D721Med (cell line): ENCODE data around the gene TXNDC8.
"Not testable (repeated sequence)": the region's sequence is repeated elsewhere in the genome, so short reads cannot be mapped to it uniquely, and the experiment has no call there.

ENCODE experiments used
- DNase-seq: peaks from one replicate; pipeline ENCODE4 v3.0.0; 2011; ENCODE audit warnings: low spot score; ENCODE audit not compliant: insufficient read length
- FAIRE-seq: peaks from 2 replicates; lab custom pipeline; 2011; peaks lifted over from hg19 to GRCh38; lab: Jason Lieb, UNC
- TF ChIP-seq, protein P1 (sequence below): IDR thresholded peaks from 2 replicates; pipeline ENCODE4 v1.5.1; 2012; ENCODE audit warnings: mild to moderate bottlenecking, control low read depth; ENCODE audit not compliant: insufficient read depth; ENCODE audit errors: missing control alignments

TXNDC8 gene

GRCh38 chr9:110337727-110338126 lies at the start of gene TXNDC8:
TSS of gene TXNDC8 (minus strand) at chr9:110337863.
- FAIRE-seq (no peak), DNase-seq (no peak)
- TF ChIP-seq, protein P1, sequence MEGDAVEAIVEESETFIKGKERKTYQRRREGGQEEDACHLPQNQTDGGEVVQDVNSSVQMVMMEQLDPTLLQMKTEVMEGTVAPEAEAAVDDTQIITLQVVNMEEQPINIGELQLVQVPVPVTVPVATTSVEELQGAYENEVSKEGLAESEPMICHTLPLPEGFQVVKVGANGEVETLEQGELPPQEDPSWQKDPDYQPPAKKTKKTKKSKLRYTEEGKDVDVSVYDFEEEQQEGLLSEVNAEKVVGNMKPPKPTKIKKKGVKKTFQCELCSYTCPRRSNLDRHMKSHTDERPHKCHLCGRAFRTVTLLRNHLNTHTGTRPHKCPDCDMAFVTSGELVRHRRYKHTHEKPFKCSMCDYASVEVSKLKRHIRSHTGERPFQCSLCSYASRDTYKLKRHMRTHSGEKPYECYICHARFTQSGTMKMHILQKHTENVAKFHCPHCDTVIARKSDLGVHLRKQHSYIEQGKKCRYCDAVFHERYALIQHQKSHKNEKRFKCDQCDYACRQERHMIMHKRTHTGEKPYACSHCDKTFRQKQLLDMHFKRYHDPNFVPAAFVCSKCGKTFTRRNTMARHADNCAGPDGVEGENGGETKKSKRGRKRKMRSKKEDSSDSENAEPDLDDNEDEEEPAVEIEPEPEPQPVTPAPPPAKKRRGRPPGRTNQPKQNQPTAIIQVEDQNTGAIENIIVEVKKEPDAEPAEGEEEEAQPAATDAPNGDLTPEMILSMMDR = no peak

DNA sequence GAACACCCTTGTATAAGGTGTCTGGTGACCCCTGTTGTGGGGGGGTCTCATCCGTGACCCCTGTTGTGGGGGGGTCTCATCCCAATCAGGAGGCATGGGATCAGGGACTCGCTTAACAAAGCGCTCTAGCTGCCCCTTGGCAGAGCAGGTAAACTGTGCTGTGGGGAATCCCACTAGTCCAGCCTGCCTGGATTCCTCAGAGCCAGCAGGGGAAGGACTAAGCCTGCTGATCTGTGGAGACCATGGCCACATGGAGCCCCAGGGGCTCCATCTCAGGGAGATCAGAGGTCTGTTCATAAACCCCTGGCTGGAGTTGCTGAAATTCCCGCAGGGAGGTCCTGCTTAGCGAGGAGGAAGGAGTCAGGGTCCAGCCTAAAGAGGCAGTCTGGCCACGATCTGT lies 45.8 kb upstream of the TXNDC8 start:
- no peak for DNase-seq
- TF ChIP-seq, protein P1 = no peak
- FAIRE-seq = no peak

GRCh38 chr9:110382731-110383130 lies 45.1 kb upstream of the TXNDC8 start:
- no peak for DNase-seq
- TF ChIP-seq, protein P1 = no peak
- FAIRE-seq = no peak

DNA sequence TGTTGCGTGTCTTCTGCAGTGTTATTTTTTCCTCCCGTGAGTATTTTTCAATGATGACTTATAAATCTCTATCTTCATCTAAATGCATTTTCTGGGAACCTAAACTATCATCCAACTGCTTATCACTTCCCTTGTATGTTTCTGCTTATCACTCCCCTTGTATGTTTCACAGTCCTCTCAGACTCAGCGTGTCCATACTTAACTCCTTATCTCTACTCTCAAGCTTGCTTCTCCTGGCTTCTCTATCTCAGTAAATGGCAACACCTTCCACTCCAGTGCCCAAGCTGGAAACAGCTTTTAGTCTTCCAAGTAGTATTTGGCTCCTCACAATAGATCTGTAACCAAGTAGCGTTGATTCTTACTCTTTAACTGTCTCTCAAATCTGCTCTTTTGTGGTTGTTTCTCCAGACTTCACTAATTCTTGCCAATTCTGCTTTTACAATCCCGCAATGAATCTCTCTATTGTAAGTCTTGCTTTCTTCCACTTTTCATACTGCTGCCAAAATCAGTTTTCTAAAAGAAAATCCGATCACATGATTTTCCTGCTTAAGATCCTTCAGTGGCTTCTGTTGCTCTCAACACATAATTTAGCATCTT lies 33.8 kb upstream of the TXNDC8 start:
- TF ChIP-seq, protein P1 = no peak
- DNase-seq = no peak
- FAIRE-seq = no peak

GRCh38 chr9:110370315-110370714 lies 32.7 kb upstream of the TXNDC8 start:
- TF ChIP-seq, protein P1 = no peak
- FAIRE-seq (no peak), DNase-seq (no peak)

DNA sequence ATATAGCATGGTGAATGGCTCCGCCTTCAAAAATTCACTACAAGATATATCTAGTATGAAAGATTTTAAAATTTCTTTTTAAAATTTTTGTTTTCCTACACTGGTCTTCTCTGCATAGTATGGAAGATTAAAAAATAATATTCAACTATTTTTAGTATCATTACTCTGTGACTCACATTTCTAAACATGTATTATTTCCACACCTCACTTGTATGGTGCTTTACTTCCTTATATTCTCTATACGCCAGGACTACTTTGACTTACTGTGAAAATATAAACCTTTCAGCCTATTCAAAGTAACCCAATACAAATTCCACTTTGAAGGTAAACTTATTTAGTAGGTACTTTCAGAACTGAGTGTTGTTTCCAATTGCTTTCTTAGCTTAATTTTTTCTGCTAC lies 26.8 kb upstream of the TXNDC8 start:
- no peak for FAIRE-seq
- no peak for DNase-seq
- TF ChIP-seq, protein P1 = no peak

DNA sequence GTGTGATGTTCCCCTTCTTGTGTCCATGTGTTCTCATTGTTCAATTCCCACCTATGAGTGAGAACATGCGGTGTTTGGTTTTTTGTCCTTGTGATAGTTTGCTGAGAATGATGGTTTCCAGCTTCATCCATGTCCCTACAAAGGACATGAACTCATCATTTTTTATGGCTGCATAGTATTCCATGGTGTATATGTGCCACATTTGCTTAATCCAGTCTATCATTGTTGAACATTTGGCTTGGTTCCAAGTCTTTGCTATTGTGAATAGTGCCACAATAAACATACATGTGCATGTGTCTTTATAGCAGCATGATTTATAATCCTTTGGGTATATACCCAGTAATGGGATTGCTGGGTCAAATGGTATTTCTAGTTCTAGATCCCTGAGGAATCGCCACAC lies 21.3 kb upstream of the TXNDC8 start:
- not testable (repeated sequence) for DNase-seq, FAIRE-seq

GRCh38 chr9:110357505-110357904 lies 19.8 kb upstream of the TXNDC8 start:
- TF ChIP-seq, protein P1 = no peak
- no peak for FAIRE-seq
- DNase-seq = no peak
